ENCODE measurements around the gene MYEF2. TPM values are rescaled to one million over a fixed set of nuclear protein-coding genes. Genes with fewer than 3 reads are reported as not detected.

The MYEF2 gene
- total RNA-seq, 2 donors from 2014 or later, result 10.2 to 23.3 TPM

DNA sequence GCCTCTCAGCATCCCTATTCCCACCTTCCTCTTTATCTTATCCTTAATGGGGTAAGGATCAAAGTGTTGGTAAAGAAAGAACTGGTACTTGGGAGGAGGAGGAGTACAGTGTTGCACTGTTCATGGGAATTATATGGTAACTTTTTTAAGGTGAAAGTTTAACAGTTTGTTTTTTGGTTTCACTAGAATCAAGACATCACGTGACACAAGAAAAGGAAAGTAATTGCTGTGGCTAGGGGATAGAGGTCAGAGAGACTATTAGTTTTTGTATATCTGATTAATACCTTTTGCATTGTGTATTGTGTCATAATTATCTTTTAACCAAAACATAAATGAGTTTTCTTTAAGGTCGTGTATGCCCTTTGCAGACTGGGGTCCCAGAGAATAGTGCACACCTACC is 80.8 kb downstream of the MYEF2 start:
- Histone ChIP-seq H3K27me3 (replicated peaks; ENCODE audit: insufficient read depth) (no peaks in the 10 kb centered on the region), H3K36me3 (no peaks in the 10 kb centered on the region), H3K4me3 (no peak overlapping the region), H3K9me3 (no peaks in the 10 kb centered on the region), H3K27ac (no peak overlapping the region), H3K4me1 (replicated peaks) (no peaks in the 10 kb centered on the region)
- intact Hi-C loops (cut with DNase I), result no loop called here
- no peak for DNase-seq (ENCODE audit: low spot score)
- TF ChIP-seq POLR2AphosphoS5 (IDR thresholded peaks at IDR 0.05) (no peak), POLR2A (IDR thresholded peaks at IDR 0.05) (no peak)
- TF ChIP-seq, protein P1, sequence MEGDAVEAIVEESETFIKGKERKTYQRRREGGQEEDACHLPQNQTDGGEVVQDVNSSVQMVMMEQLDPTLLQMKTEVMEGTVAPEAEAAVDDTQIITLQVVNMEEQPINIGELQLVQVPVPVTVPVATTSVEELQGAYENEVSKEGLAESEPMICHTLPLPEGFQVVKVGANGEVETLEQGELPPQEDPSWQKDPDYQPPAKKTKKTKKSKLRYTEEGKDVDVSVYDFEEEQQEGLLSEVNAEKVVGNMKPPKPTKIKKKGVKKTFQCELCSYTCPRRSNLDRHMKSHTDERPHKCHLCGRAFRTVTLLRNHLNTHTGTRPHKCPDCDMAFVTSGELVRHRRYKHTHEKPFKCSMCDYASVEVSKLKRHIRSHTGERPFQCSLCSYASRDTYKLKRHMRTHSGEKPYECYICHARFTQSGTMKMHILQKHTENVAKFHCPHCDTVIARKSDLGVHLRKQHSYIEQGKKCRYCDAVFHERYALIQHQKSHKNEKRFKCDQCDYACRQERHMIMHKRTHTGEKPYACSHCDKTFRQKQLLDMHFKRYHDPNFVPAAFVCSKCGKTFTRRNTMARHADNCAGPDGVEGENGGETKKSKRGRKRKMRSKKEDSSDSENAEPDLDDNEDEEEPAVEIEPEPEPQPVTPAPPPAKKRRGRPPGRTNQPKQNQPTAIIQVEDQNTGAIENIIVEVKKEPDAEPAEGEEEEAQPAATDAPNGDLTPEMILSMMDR (IDR thresholded peaks at IDR 0.05), result no peak
- 94% methylated on average over 2 of the region's 2 CpGs for WGBS

DNA sequence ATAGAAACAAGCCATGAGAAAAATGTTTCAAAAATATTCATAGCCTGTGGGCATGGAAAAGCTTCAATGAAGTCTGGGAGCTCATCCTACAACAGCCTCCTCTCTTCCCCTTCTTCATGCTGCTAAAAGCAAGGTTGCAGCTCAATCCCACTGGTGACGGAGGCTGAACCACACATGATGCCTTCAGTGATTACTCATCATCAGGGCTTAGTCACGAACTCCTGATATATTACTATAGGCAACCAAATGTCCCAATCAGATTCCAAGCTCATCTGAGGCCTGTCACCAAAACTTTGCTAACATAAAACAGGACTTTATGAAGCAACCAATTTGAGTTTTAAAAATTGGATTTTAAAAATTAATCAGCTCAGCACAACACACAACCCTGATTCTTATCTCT is 81.3 kb downstream of the MYEF2 start:
- whole genome bisulfite sequencing, result 90% methylated on average over 2 of the region's 2 CpGs
- TF ChIP-seq, protein P1 (IDR thresholded peaks at IDR 0.05), result no peak
- TF ChIP-seq POLR2AphosphoS5 (IDR thresholded peaks at IDR 0.05) (no peak), POLR2A (IDR thresholded peaks at IDR 0.05) (no peak)
- DNase-seq (ENCODE audit: low spot score), result no peak
- H3K36me3 ChIP-seq, result no peaks in the 10 kb centered on the region
- intact Hi-C loops (cut with DNase I), result no loop called here
- H3K4me1 ChIP-seq (replicated peaks), result no peaks in the 10 kb centered on the region
- no peak overlapping the region for H3K4me3 ChIP-seq
- no peak overlapping the region for H3K27ac ChIP-seq
- no peaks in the 10 kb centered on the region for H3K9me3 ChIP-seq
- H3K27me3 ChIP-seq (replicated peaks; ENCODE audit: insufficient read depth), result no peaks in the 10 kb centered on the region

DNA sequence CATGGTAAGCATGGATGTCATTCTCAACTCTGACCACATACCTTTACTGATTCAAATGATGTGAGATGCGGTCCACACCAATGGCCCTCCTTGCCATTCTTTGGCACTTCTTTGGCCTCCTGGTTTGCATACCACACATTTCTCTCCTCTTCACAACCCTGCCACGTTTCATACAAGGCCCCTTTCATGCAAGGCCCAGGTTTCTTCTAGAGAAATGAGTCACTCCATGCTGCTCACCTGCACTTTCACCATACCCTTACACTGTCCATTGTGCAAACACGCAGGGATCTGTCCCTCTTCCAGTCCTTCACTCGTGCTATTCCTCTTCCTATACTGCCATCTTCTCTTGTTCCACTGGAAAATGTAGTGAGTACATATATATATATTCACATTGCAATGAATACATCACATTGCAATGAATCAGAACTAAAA is 81.7 kb downstream of the MYEF2 start:
- no peaks in the 10 kb centered on the region for H3K9me3 ChIP-seq
- H3K27me3 ChIP-seq (replicated peaks; ENCODE audit: insufficient read depth), result no peaks in the 10 kb centered on the region
- H3K4me3 ChIP-seq, result no peak overlapping the region
- no peaks in the 10 kb centered on the region for H3K36me3 ChIP-seq
- intact Hi-C loops (cut with DNase I), result no loop called here
- TF ChIP-seq POLR2A (IDR thresholded peaks at IDR 0.05) (no peak), POLR2AphosphoS5 (IDR thresholded peaks at IDR 0.05) (no peak)
- TF ChIP-seq, protein P1 (IDR thresholded peaks at IDR 0.05), result no peak
- no peak overlapping the region for H3K27ac ChIP-seq
- DNase-seq (ENCODE audit: low spot score), result no peak
- H3K4me1 ChIP-seq (replicated peaks), result no peaks in the 10 kb centered on the region
- WGBS, result 78% methylated on average over 4 of the region's 4 CpGs

DNA sequence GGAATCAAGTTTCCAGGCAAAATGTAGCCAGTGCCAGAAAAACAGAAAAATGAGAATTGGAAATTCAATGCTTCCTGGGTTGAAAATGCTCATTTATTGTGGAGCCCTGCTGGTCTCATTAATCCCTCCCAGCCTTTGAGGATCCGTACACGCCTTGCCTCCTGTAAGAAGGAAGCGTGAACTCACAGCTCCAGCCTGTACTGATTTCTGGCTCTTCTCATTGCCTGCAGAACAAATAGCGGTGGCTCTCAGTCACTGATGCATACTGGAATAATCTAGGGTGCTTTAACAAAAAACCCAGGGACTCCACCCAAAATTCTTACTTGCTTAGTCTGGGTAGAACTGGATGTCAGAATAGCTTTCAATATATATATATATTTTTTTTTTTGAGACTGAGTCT is 86.6 kb downstream of the MYEF2 start:
- H3K27me3 ChIP-seq (replicated peaks; ENCODE audit: insufficient read depth), result no peaks in the 10 kb centered on the region
- no peaks in the 10 kb centered on the region for H3K9me3 ChIP-seq
- intact Hi-C loops (cut with DNase I), result no loop called here
- H3K27ac ChIP-seq, result no peak overlapping the region
- 79% methylated on average over 4 of the region's 4 CpGs for WGBS
- DNase-seq (ENCODE audit: low spot score), result no peak
- H3K4me3 ChIP-seq, result no peak overlapping the region
- TF ChIP-seq POLR2A (IDR thresholded peaks at IDR 0.05) (no peak), POLR2AphosphoS5 (IDR thresholded peaks at IDR 0.05) (no peak)
- TF ChIP-seq, protein P1 (IDR thresholded peaks at IDR 0.05), result no peak
- H3K36me3 ChIP-seq, result no peaks in the 10 kb centered on the region
- H3K4me1 ChIP-seq (replicated peaks), result no peaks in the 10 kb centered on the region

DNA sequence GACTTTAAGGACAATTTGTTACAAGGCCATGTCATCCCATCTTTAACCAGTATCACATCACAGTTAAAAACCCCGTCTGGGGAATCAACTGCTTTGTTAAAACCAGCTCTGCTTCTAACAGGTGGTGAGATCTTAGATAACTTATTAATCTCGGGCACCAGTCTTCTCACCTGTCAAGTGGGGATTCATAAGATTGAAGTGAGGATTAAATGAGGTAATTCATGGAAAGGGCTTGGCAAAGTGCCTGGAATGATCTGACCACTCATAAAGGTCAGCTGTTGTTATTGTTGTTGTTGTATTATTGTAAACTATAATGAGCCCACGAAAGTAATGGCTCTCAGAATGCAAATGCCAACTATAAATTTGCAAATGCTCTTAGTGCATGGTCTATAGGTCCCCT is 87.4 kb downstream of the MYEF2 start:
- 50% methylated on average over 3 of the region's 3 CpGs for WGBS
- intact Hi-C loops (cut with DNase I), result no loop called here
- H3K27ac ChIP-seq, result no peak overlapping the region

More for the DNA sequence above, 87.4 kb downstream of the MYEF2 start:
- Histone ChIP-seq H3K4me1 (replicated peaks) (no peaks in the 10 kb centered on the region), H3K9me3 (no peaks in the 10 kb centered on the region), H3K36me3 (no peaks in the 10 kb centered on the region), H3K27me3 (replicated peaks; ENCODE audit: insufficient read depth) (no peaks in the 10 kb centered on the region), H3K4me3 (no peak overlapping the region)
- TF ChIP-seq, protein P1 (IDR thresholded peaks at IDR 0.05), result no peak
- no peak for TF ChIP-seq POLR2AphosphoS5 (IDR thresholded peaks at IDR 0.05)
- TF ChIP-seq POLR2A (IDR thresholded peaks at IDR 0.05), result no peak
- DNase-seq (ENCODE audit: low spot score), result no peak
